Left hindlimb (tissue), 1 donor: Measurements from ENCODE around the gene TMEM240.
"Not testable (repeated sequence)": the region's sequence is repeated elsewhere in the genome, so short reads cannot be mapped to it uniquely, and the experiment has no call there.

ENCODE experiments used
- DNase-seq: peaks from one replicate; pipeline ENCODE4 v3.0.0-alpha.2; 2018

Gene TMEM240

DNA sequence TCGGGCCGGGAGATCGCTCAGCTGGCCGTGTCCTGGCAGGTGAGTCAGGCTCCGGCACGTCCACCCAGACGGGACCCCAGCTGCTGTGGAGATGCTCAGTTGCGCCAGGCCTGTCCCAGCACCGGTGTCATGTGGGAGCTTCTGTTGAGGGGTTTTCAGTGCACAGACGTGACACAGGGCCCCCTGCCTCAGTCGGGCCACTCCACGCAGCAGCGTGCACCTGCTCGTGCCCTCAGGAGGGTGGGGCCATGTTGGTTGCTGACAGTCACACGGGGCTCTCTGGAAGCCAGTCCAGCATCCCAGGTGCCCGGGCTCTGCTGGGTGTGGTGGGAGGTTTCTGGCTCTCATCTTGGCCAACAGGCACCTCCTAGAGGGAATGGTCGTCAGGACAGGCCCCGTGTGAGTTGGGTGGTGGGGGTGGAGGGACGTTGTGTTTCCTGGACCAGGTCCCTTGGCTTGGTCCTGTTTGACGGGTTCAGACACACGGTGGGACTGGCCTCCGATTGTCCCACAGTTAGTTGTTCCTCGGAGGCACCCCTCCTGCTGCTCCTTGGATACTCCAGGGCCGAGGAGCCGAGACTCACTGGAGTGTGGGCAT is 49.7 kb downstream of the TMEM240 start:
- no peak for DNase-seq

DNA sequence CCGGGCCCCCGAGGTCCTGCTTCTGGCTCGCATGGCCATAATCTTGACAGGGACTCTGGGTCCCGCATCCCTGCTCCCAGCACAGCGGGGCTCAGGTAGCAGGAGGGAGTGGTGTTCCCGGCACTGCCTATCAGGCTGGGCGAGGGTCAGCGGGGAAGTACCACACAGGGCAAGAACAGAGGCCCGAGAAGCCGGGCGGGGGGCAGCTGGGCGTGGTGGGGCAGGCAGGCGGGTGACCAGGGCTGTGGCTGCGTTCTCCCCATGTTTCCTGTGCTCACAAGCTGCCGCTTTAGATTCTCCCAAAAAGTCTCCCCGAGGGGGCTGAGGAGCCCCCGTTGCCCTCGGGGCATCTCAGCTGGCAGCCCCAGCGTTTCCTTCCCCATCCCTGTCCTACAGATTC is 50.6 kb downstream of the TMEM240 start:
- DNase-seq = no peak

DNA sequence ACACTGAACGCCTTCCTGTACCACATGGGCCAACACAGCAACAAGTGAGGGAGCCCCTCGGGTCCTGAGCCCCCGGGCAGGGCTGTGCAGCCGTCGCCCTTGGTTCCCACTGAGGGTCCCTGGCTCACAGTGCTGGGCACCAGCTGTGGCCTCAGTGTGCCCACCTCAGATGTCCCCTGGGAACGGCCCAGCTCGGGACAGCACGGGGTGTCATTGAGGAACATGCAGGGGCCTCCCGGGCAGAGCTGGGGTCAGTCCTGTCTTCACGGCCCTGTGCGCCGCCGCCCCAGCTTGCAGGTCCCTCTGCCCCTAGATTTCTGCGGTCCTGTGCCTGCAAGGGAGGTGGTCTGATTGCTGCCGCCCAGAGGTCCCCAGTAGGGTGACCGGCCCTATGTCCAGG is 51.2 kb downstream of the TMEM240 start:
- no peak for DNase-seq

DNA sequence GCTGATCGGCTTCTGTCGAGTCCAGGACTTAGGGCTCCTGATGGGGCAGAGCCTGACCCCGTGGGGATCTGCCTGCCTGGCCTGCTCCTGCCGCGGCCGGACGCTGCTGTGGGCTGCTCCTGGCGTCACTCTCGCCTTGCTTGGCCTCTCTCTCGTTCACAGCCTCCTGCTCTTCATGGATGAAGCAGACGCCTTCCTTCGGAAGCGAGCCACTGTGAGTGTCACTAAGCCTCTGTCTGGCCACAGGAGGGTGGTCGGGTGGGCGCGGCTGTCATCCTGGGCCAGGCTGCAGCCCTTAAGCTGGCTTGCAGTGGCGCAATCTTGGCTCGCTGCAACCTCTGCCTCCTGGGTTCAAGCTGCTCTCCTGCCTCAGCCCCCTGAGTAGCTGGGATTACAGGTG is 52.7 kb downstream of the TMEM240 start:
- DNase-seq = no peak

DNA sequence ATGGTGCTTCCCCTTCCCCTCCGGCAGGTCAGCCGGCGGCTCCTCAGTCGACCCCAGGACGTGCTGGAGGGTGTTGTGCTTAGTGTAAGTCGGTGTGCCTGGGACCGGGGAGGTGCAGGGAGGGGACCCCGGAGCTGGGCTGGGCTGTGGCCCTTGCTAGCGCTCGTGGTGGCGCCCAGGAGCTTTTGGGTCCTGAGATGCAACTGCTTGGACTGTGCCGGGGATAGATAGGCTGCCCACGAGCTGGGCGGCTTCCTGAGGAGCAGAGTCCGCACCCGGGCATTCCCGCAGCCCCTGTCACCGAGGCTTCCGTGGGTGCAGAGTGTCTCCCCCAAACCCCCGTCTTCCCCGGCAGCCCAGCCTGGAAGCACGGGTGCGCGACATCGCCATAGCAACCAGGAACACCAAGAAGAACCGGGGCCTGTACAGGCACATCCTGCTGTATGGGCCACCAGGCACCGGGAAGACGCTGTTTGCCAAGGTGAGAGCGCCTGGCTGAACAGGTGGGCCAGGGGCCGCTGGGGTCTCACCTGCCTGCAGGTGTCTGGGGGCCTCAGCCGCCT is 54.6 kb downstream of the TMEM240 start:
- DNase-seq = not testable (repeated sequence)

DNA sequence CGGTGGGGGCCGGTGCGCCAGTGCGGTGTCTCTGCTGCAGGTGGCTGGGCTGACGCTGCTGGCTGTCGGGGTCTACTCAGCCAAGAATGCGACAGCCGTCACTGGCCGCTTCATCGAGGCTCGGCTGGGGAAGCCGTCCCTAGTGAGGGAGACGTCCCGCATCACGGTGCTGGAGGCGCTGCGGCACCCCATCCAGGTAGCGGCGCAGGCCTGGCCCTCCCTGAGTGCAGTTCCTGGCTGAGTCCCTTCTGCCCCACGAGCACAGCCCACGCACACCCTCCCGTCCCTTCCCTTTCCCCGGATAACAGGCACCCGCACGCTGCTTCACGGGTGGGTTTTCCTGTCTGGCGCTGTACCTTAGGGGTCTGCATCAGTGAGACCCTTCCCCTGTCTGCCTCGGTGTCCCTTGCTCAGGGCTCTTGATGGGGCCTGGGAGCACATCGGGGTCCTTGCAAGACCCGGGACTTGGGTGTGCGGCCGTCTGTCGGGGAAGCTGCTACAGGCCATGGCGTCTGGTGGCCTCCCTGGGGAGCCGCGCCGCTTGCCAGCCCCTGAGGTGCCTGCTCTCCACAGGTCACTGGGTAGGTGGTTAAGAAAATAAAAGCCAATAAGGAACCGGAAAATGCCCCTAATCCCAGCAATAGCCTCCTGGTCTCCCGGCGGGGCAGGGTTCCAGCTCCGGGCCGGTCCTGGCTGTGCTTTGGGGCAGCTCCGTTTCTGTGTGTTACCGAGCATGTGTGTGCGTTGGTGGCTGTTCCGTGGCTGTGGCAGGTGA is 55.3 kb downstream of the TMEM240 start:
- not testable (repeated sequence) for DNase-seq
